Smooth muscle cell (in vitro differentiated cells): ENCODE results near the gene KCNG2. TPM values are rescaled to one million over a fixed set of nuclear protein-coding genes. Genes with fewer than 3 reads are reported as not detected.

Experiments used
- DNase-seq: peaks from one replicate; lab custom pipeline; 2025; ENCODE audit not compliant: unreplicated experiment; lab: John Stamatoyannopoulos, UW
- H2AFZ ChIP-seq: fragments of 200-600 bp; sonication (generic); 2 replicates; pipeline ENCODE4 v1.6.0; 2016; ENCODE audit warnings: antibody characterized with exemption, low read depth, mild to moderate bottlenecking
- H3F3A ChIP-seq: fragments of 200-600 bp; sonication (generic); 2 replicates; pipeline ENCODE4 v1.6.0; 2017; ENCODE audit warnings: antibody characterized with exemption, low read depth
- H3K27ac ChIP-seq: fragments of 200-600 bp; sonication (generic); 2 replicates; pipeline ENCODE4 v1.5.1; 2016; ENCODE audit warnings: low read depth, mild to moderate bottlenecking
- H3K27me3 ChIP-seq: fragments of 200-600 bp; sonication (generic); 2 replicates; pipeline ENCODE4 v1.6.1; 2016; ENCODE audit warnings: low read depth, mild to moderate bottlenecking
- H3K36me3 ChIP-seq: fragments of 200-600 bp; sonication (generic); 2 replicates; pipeline ENCODE4 v1.5.1; 2016; ENCODE audit warnings: low read depth
- H3K4me1 ChIP-seq: fragments of 200-600 bp; sonication (generic); 2 replicates; pipeline ENCODE4 v1.5.1; 2016; ENCODE audit warnings: low read depth
- H3K4me2 ChIP-seq: fragments of 200-600 bp; sonication (generic); 2 replicates; pipeline ENCODE4 v1.6.0; 2016; ENCODE audit warnings: mild to moderate bottlenecking
- H3K4me3 ChIP-seq: fragments of 200-600 bp; sonication (generic); 2 replicates; pipeline ENCODE4 v1.5.1; 2016; ENCODE audit warnings: mild to moderate bottlenecking
- H3K79me2 ChIP-seq: fragments of 200-600 bp; sonication (generic); 2 replicates; pipeline ENCODE4 v1.6.0; 2016; ENCODE audit warnings: low read depth, mild to moderate bottlenecking
- H3K9ac ChIP-seq: fragments of 200-600 bp; sonication (generic); 2 replicates; pipeline ENCODE4 v1.6.0; 2016; ENCODE audit warnings: low read depth
- H3K9me3 ChIP-seq: fragments of 200-600 bp; sonication (generic); replicated peaks from 2 replicates; pipeline ENCODE4 v1.5.1; 2016; ENCODE audit warnings: low read depth
- H4K20me1 ChIP-seq: fragments of 200-600 bp; sonication (generic); 2 replicates; pipeline ENCODE4 v1.6.0; 2016; ENCODE audit warnings: low read depth
- CTCF ChIP-seq: fragments of 200-600 bp; sonication (generic); IDR thresholded peaks from 2 replicates; pipeline ENCODE4 v1.5.1; 2017; ENCODE audit warnings: borderline replicate concordance, mild to moderate bottlenecking, antibody characterized with exemption; ENCODE audit not compliant: insufficient read depth, poor library complexity, severe bottlenecking
- WGBS: methylation state at CpG from one replicate; pipeline ENCODE4 v1.1.7; 2016; ENCODE audit warnings: low lambda C conversion rate; 5-methylcytosine and 5-hydroxymethylcytosine counted together
- polyA plus RNA-seq: library from polyadenylated mRNA; unstranded; fragments of >200 nt; fragmentation: Nextera tagmentation; extraction: Ambion mirVana; gene quantifications from 2 replicates; pipeline ENCODE4 v1.2.1, GENCODE V29; 2016
- total RNA-seq: library from RNA; depleted of rRNA; stranded (reverse); fragments of >200 nt; gene quantifications from 2 replicates; pipeline ENCODE4 v1.2.3, GENCODE V29; 2014

Gene KCNG2
- total and polyA plus RNA-seq, 2 experiments from 2014 or later = 0.17 TPM; not detected in 1

- H3K4me3 ChIP-seq = no peak overlapping the region
- H3K27me3 ChIP-seq = no peaks in the 10 kb centered on the region
- no peak overlapping the region for H3K4me2 ChIP-seq
- peaks cover 21% of the 10 kb centered on the region for H3K9me3 ChIP-seq
- no peak for TF ChIP-seq CTCF
- no peaks in the 10 kb centered on the region for H4K20me1 ChIP-seq
- H3K36me3 ChIP-seq = no peaks in the 10 kb centered on the region
- no peaks in the 10 kb centered on the region for H3K79me2 ChIP-seq
- DNase-seq = no peak
- no peak overlapping the region for H3K27ac ChIP-seq
- no peak overlapping the region for H2AFZ ChIP-seq
- H3K4me1 ChIP-seq = no peaks in the 10 kb centered on the region
- WGBS = 65% methylated on average over 3 of the region's 3 CpGs
- no peak overlapping the region for H3K9ac ChIP-seq
- H3F3A ChIP-seq = no peaks in the 10 kb centered on the region
These were observed 99.0 kb downstream of the KCNG2 start for GRCh38 chr18:79896738-79897137.

- Histone ChIP-seq H3F3A (no peaks in the 10 kb centered on the region), H3K27me3 (no peaks in the 10 kb centered on the region), H3K4me3 (no peak overlapping the region), H2AFZ (no peak overlapping the region), H3K4me2 (no peak overlapping the region), H4K20me1 (no peaks in the 10 kb centered on the region), H3K36me3 (no peaks in the 10 kb centered on the region), H3K27ac (no peak overlapping the region), H3K4me1 (no peaks in the 10 kb centered on the region), H3K9ac (no peak overlapping the region), H3K9me3 (peaks cover 16% of the 10 kb centered on the region), H3K79me2 (no peaks in the 10 kb centered on the region)
- no peak for DNase-seq
- TF ChIP-seq CTCF = no peak
- 98% methylated on average over 15 of the region's 15 CpGs for WGBS
These were observed 100.3 kb downstream of the KCNG2 start for GRCh38 chr18:79897940-79898625.

- Histone ChIP-seq H4K20me1 (no peaks in the 10 kb centered on the region), H3F3A (no peaks in the 10 kb centered on the region), H3K9ac (no peak overlapping the region), H3K4me2 (no peak overlapping the region), H3K27ac (no peak overlapping the region), H2AFZ (no peak overlapping the region), H3K4me3 (no peak overlapping the region), H3K9me3 (peaks cover 16% of the 10 kb centered on the region), H3K36me3 (no peaks in the 10 kb centered on the region), H3K4me1 (no peaks in the 10 kb centered on the region), H3K79me2 (no peaks in the 10 kb centered on the region), H3K27me3 (no peaks in the 10 kb centered on the region)
- WGBS = 97% methylated on average over 32 of the region's 70 CpGs
- TF ChIP-seq CTCF = no peak
- no peak for DNase-seq
These were observed 101.3 kb downstream of the KCNG2 start for GRCh38 chr18:79898952-79899608.
